GM23338 (cell line): Measurements from ENCODE around the gene TRIM56. TPM values are rescaled to one million over a fixed set of nuclear protein-coding genes. Genes with fewer than 3 reads are reported as not detected.
A peak's percentile ranks its signal among the peaks of the same experiment; 100 is the strongest.

Experiments
- ATAC-seq: fragments of 200-7000 bp; cut with Tn5 transposase; 3 replicates; pipeline ENCODE4 v1.9.1; 2020
- DNase-seq: peaks from one replicate; pipeline ENCODE4 v3.0.0-alpha.2; 2015; ENCODE audit warnings: low spot score
- H2AFZ ChIP-seq: fragments of 200-600 bp; sonication (generic); 2 replicates; pipeline ENCODE4 v1.8.0; 2016; ENCODE audit warnings: antibody characterized with exemption, mild to moderate bottlenecking, moderate library complexity
- H3F3A ChIP-seq: fragments of 200-600 bp; sonication (generic); replicated peaks from 2 replicates; pipeline ENCODE4 v1.8.0; 2017; ENCODE audit warnings: antibody characterized with exemption, mixed run types, low read depth
- H3K27ac ChIP-seq: fragments of 200-600 bp; sonication (generic); 2 replicates; pipeline ENCODE4 v1.6.1; 2016; ENCODE audit warnings: low read depth
- H3K27me3 ChIP-seq: fragments of 200-600 bp; sonication (generic); 2 replicates; pipeline ENCODE4 v1.8.0; 2016; ENCODE audit warnings: mild to moderate bottlenecking, mixed run types, moderate library complexity; ENCODE audit not compliant: insufficient read depth
- H3K36me3 ChIP-seq: fragments of 200-600 bp; sonication (generic); 2 replicates; pipeline ENCODE4 v1.8.0; 2016; ENCODE audit warnings: mild to moderate bottlenecking; ENCODE audit not compliant: insufficient read depth
- H3K4me1 ChIP-seq: fragments of 200-600 bp; sonication (generic); 2 replicates; pipeline ENCODE4 v1.8.0; 2016; ENCODE audit warnings: mild to moderate bottlenecking, moderate library complexity; ENCODE audit not compliant: insufficient read depth
- H3K4me2 ChIP-seq: fragments of 200-600 bp; sonication (generic); 2 replicates; pipeline ENCODE4 v1.7.1; 2017; ENCODE audit warnings: mixed run types
- H3K4me3 ChIP-seq: fragments of 200-600 bp; sonication (generic); 2 replicates; pipeline ENCODE4 v1.6.1; 2016; ENCODE audit warnings: mixed run types
- H3K79me2 ChIP-seq: fragments of 200-600 bp; sonication (generic); replicated peaks from 2 replicates; pipeline ENCODE4 v1.8.0; 2017; ENCODE audit warnings: mild to moderate bottlenecking; ENCODE audit not compliant: insufficient read depth
- H3K9me2 ChIP-seq: fragments of 200-600 bp; sonication (generic); 2 replicates; pipeline ENCODE4 v1.8.0; 2017; ENCODE audit not compliant: insufficient read depth
- H4K20me1 ChIP-seq: fragments of 200-600 bp; sonication (generic); replicated peaks from 2 replicates; pipeline ENCODE4 v1.8.0; 2017; ENCODE audit warnings: mild to moderate bottlenecking; ENCODE audit not compliant: insufficient read depth
- H3K27ac Mint-ChIP-seq: 2 replicates; pipeline ENCODE4 v1.8.0; 2020; ENCODE audit warnings: inconsistent platforms, mild to moderate bottlenecking, moderate library complexity, mixed read lengths
- H3K27me3 Mint-ChIP-seq: 3 replicates; pipeline ENCODE4 v1.8.0; 2022; ENCODE audit warnings: low read depth, mild to moderate bottlenecking, moderate library complexity, mixed read lengths, inconsistent platforms; ENCODE audit not compliant: insufficient read depth, poor library complexity
- H3K36me3 Mint-ChIP-seq: 3 replicates; pipeline ENCODE4 v1.8.0; 2021; ENCODE audit warnings: low read depth, mild to moderate bottlenecking, inconsistent platforms, moderate library complexity, mixed read lengths
- H3K4me1 Mint-ChIP-seq: 3 replicates; pipeline ENCODE4 v1.8.0; 2020; ENCODE audit warnings: mild to moderate bottlenecking, inconsistent platforms, mixed read lengths
- H3K4me3 Mint-ChIP-seq: 3 replicates; pipeline ENCODE4 v1.8.0; 2021; ENCODE audit warnings: moderate library complexity, mild to moderate bottlenecking, inconsistent platforms, mixed read lengths
- H3K9me3 Mint-ChIP-seq: 3 replicates; pipeline ENCODE4 v1.8.0; 2020; ENCODE audit warnings: moderate library complexity, mild to moderate bottlenecking, inconsistent platforms, mixed read lengths
- NANOG ChIP-seq: IDR thresholded peaks from 2 replicates; pipeline ENCODE4 v1.6.1; 2016; ENCODE audit warnings: antibody characterized with exemption, borderline replicate concordance
- POLR2AphosphoS5 ChIP-seq: IDR thresholded peaks from 2 replicates; pipeline ENCODE4 v1.6.1; 2016; ENCODE audit warnings: antibody characterized with exemption, low read depth
- REST ChIP-seq: IDR thresholded peaks from one replicate; pipeline ENCODE4 v1.6.1; 2018; ENCODE audit warnings: antibody characterized with exemption; ENCODE audit not compliant: unreplicated experiment
- ZNF462 ChIP-seq: fragments of 250-450 bp; sonication (Bioruptor Pico); IDR thresholded peaks from 2 replicates; pipeline ENCODE4 v1.5.0; 2020; ENCODE audit warnings: mild to moderate bottlenecking, moderate library complexity
- polyA plus RNA-seq: library from polyadenylated mRNA; unstranded; fragments of >200 nt; fragmentation: Nextera tagmentation; extraction: Ambion mirVana; gene quantifications from 2 replicates; pipeline ENCODE4 v1.2.1, GENCODE V29; 2016
- total RNA-seq: library from RNA; depleted of rRNA; stranded (reverse); fragments of >200 nt; shearing (Covaris generic); gene quantifications from 2 replicates; pipeline ENCODE4 v1.2.3, GENCODE V29; 2014

The TRIM56 gene
- total and polyA plus RNA-seq, 2 experiments from 2014 or later: 10.0 to 15.7 TPM

GRCh38 chr7:101113836-101114235 lies 28.6 kb downstream of the TRIM56 start:
- Mint-ChIP-seq H3K36me3 (no peaks in the 10 kb centered on the region), H3K4me3 (no peak overlapping the region), H3K27me3 (peaks cover 8% of the 10 kb centered on the region), H3K27ac (no peak overlapping the region), H3K4me1 (no peaks in the 10 kb centered on the region; the same call in 2 of the 3 replicates), H3K9me3 (no peaks in the 10 kb centered on the region; the same call in 2 of the 3 replicates)
- Histone ChIP-seq H3K79me2 (no peaks in the 10 kb centered on the region), H3K27me3 (no peaks in the 10 kb centered on the region), H3F3A (no peaks in the 10 kb centered on the region), H3K4me3 (no peak overlapping the region), H3K4me1 (no peaks in the 10 kb centered on the region), H3K27ac (no peak overlapping the region), H3K4me2 (no peak overlapping the region), H2AFZ (peak overlapping the region; percentile 88), H4K20me1 (no peaks in the 10 kb centered on the region), H3K9me2 (no peaks in the 10 kb centered on the region), H3K36me3 (no peaks in the 10 kb centered on the region)
- TF ChIP-seq NANOG: no peak
- no peak for TF ChIP-seq ZNF462
- no peak for TF ChIP-seq REST
- no peak for TF ChIP-seq POLR2AphosphoS5
- ATAC-seq (no peak), DNase-seq (no peak)
